ENCODE results near the gene AOC2.

Gene AOC2

DNA sequence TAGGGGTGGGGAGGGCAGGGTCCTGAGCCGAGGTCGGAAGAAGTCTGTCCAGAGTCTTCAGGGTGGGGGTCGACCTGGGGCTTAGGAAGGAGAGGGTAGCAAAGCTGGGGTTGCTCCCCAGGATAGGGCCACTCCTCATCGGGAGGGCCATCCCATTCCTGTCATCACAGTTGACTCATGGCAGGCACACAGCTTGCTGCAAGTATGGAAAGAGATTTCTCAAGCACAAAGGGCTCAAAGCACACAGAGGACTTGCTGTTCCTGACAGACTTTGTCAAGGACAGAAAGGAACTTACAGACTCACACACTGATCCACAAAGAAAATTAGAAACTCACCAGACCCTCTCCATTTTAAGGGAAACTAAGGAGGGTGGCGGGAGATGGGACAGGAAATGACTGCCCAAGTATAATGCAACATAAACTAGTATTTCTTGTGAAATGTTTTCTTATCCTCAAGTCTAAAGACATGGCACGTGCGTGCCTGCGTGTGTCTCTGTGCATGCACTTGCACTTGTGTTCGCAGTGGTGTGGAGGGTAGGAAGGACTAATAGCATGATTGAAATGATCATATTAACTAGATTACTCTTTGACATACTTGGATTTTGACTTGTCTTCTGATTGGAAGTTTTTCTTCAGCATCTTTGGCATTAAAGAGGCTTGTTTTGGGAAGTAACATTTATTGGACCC, 2.4 kb downstream of the AOC2 start:
- Histone ChIP-seq H3K9me2 (replicated peaks; ENCODE audit: low read depth, low read length) (no peaks in the 10 kb centered on the region), H3K27me3 (ENCODE audit: insufficient read depth, low read length, poor library complexity, severe bottlenecking) (no peaks in the 10 kb centered on the region), H3K9me3 (ENCODE audit: insufficient read depth, low read depth, low read length) (no peaks in the 10 kb centered on the region), H3K4me3 (ENCODE audit: low read length, poor library complexity, severe bottlenecking) (no peak overlapping the region), H3K79me2 (ENCODE audit: insufficient read depth, low read length) (no peaks in the 10 kb centered on the region; the same call in 1 of the 2 replicates), H4K20me1 (ENCODE audit: insufficient read depth, low read length, poor library complexity, severe bottlenecking) (no peaks in the 10 kb centered on the region), H3K4me1 (ENCODE audit: insufficient read depth, low read length, poor library complexity, severe bottlenecking) (no peaks in the 10 kb centered on the region), H3F3A (ENCODE audit: low read depth) (no peaks in the 10 kb centered on the region), H3K4me2 (ENCODE audit: low read depth, low read length, poor library complexity, severe bottlenecking) (no peak overlapping the region), H3K36me3 (ENCODE audit: insufficient read depth, low read length) (peaks cover 38% of the 10 kb centered on the region; the same call in 1 of the 2 replicates), H2AFZ (ENCODE audit: low read length) (no peak overlapping the region), H3K9ac (ENCODE audit: low read depth, low read length, poor library complexity, severe bottlenecking) (no peak overlapping the region)
- no peak for TF ChIP-seq EZH2phosphoT487 (IDR thresholded peaks at IDR 0.05; ENCODE audit: borderline replicate concordance)
- TF ChIP-seq CTCF (conservative IDR thresholded peaks at IDR 0.05; ENCODE audit: low read length) = no peak

DNA sequence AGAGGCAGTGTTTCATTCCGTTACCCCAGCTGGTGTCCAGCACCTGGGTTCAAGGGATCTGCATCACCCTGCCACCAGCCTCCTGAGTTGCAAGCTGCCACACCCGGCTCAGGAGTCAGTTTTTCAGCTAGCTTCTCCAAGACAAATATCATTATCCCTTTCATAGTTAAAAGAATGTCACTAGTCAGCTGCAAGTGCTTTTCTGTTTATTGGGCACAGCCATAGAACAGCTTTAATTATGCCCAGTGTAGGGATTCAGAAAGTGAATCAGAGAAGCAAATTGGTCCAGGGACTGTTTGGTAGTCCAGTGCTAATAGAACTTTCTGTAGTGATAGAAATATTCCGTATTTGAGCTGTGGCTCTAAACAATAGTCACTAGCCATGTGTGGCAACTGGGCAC, 3.7 kb downstream of the AOC2 start:
- peaks cover 25% of the 10 kb centered on the region; the same call in 1 of the 2 replicates for H3K36me3 ChIP-seq (ENCODE audit: insufficient read depth, low read length)
- H3K4me2 ChIP-seq (ENCODE audit: low read depth, low read length, poor library complexity, severe bottlenecking) = no peak overlapping the region
- H3K79me2 ChIP-seq (ENCODE audit: insufficient read depth, low read length) = no peaks in the 10 kb centered on the region; the same call in 1 of the 2 replicates
- H3K9ac ChIP-seq (ENCODE audit: low read depth, low read length, poor library complexity, severe bottlenecking) = no peak overlapping the region
- H3K9me2 ChIP-seq (replicated peaks; ENCODE audit: low read depth, low read length) = no peaks in the 10 kb centered on the region
- no peak overlapping the region for H2AFZ ChIP-seq (ENCODE audit: low read length)
- H3K9me3 ChIP-seq (ENCODE audit: insufficient read depth, low read depth, low read length) = no peaks in the 10 kb centered on the region
- no peaks in the 10 kb centered on the region for H4K20me1 ChIP-seq (ENCODE audit: insufficient read depth, low read length, poor library complexity, severe bottlenecking)
- no peak overlapping the region for H3K4me3 ChIP-seq (ENCODE audit: low read length, poor library complexity, severe bottlenecking)
- H3F3A ChIP-seq (ENCODE audit: low read depth) = no peaks in the 10 kb centered on the region
- TF ChIP-seq CTCF (conservative IDR thresholded peaks at IDR 0.05; ENCODE audit: low read length) (no peak), EZH2phosphoT487 (IDR thresholded peaks at IDR 0.05; ENCODE audit: borderline replicate concordance) (no peak)
- H3K27me3 ChIP-seq (ENCODE audit: insufficient read depth, low read length, poor library complexity, severe bottlenecking) = no peaks in the 10 kb centered on the region
- no peaks in the 10 kb centered on the region for H3K4me1 ChIP-seq (ENCODE audit: insufficient read depth, low read length, poor library complexity, severe bottlenecking)

- H3K4me2 ChIP-seq (ENCODE audit: low read depth, low read length, poor library complexity, severe bottlenecking) = no peak overlapping the region
- H3K9ac ChIP-seq (ENCODE audit: low read depth, low read length, poor library complexity, severe bottlenecking) = no peak overlapping the region
- peaks cover 17% of the 10 kb centered on the region; the same call in 1 of the 2 replicates for H3K36me3 ChIP-seq (ENCODE audit: insufficient read depth, low read length)
- no peaks in the 10 kb centered on the region for H3K9me3 ChIP-seq (ENCODE audit: insufficient read depth, low read depth, low read length)
- no peaks in the 10 kb centered on the region for H3K27me3 ChIP-seq (ENCODE audit: insufficient read depth, low read length, poor library complexity, severe bottlenecking)
- H2AFZ ChIP-seq (ENCODE audit: low read length) = no peak overlapping the region
- H3K9me2 ChIP-seq (replicated peaks; ENCODE audit: low read depth, low read length) = no peaks in the 10 kb centered on the region
- no peak overlapping the region for H3K4me3 ChIP-seq (ENCODE audit: low read length, poor library complexity, severe bottlenecking)
- H4K20me1 ChIP-seq (ENCODE audit: insufficient read depth, low read length, poor library complexity, severe bottlenecking) = no peaks in the 10 kb centered on the region
- no peaks in the 10 kb centered on the region for H3K4me1 ChIP-seq (ENCODE audit: insufficient read depth, low read length, poor library complexity, severe bottlenecking)
- no peaks in the 10 kb centered on the region; the same call in 1 of the 2 replicates for H3K79me2 ChIP-seq (ENCODE audit: insufficient read depth, low read length)
- H3F3A ChIP-seq (ENCODE audit: low read depth) = no peaks in the 10 kb centered on the region
- TF ChIP-seq CTCF (conservative IDR thresholded peaks at IDR 0.05; ENCODE audit: low read length) (no peak), EZH2phosphoT487 (IDR thresholded peaks at IDR 0.05; ENCODE audit: borderline replicate concordance) (no peak)
Measured at GRCh38 chr17:42849031-42849430, 4.7 kb downstream of the AOC2 start.
